ENCODE measurements around the gene EFCAB5.
"Not testable (repeated sequence)": the region's sequence is repeated elsewhere in the genome, so short reads cannot be mapped to it uniquely, and the experiment has no call there.

Gene EFCAB5

GRCh38 chr17:30000755-30001257, 59.4 kb downstream of the EFCAB5 start:
- no peak overlapping the region for H3K4me3 ChIP-seq
- no peak overlapping the region for H3K9ac ChIP-seq (ENCODE audit: insufficient read length)
- H3K36me3 ChIP-seq (ENCODE audit: insufficient read depth, low read length): no peaks in the 10 kb centered on the region
- H3K27ac ChIP-seq: no peak overlapping the region
- no peak for TF ChIP-seq EZH2 (IDR thresholded peaks at IDR 0.05)
- no peak for TF ChIP-seq POLR2AphosphoS5 (IDR thresholded peaks at IDR 0.05; ENCODE audit: borderline replicate concordance, low read depth, low read length)
- no peak for TF ChIP-seq FOXP2 (optimal IDR thresholded peaks at IDR 0.05; ENCODE audit: control extremely low read depth, extremely low read length, insufficient read depth)
- no peak for DNase-seq (ENCODE audit: low read depth, low spot score)
- H3K9me3 ChIP-seq (ENCODE audit: low read depth, low read length): no peaks in the 10 kb centered on the region

DNA sequence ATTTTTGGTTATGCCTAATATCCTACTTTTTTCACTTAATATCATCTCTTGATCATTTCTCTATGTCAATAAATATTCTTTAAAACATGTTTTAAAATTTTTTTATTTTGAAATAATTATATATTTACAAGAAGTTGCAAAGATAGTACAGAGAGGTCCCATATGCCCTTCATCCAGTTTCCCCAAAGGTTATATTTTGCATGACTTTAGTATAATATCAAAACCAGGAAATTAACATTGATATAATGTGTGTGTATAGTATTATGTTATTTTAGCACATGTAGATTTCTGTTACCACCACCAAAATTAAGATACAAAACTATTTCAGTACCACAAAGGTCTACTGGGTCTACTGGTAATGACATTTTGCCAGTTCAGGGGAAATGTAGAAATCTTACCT, 60.7 kb downstream of the EFCAB5 start:
- Histone ChIP-seq H3K27ac (no peak overlapping the region), H3K36me3 (ENCODE audit: insufficient read depth, low read length) (no peaks in the 10 kb centered on the region), H3K4me3 (no peak overlapping the region), H3K9me3 (ENCODE audit: low read depth, low read length) (no peaks in the 10 kb centered on the region), H3K9ac (ENCODE audit: insufficient read length) (no peak overlapping the region)
- DNase-seq (ENCODE audit: low read depth, low spot score): no peak
- TF ChIP-seq FOXP2 (optimal IDR thresholded peaks at IDR 0.05; ENCODE audit: control extremely low read depth, extremely low read length, insufficient read depth) (no peak), POLR2AphosphoS5 (IDR thresholded peaks at IDR 0.05; ENCODE audit: borderline replicate concordance, low read depth, low read length) (no peak), EZH2 (IDR thresholded peaks at IDR 0.05) (no peak)

GRCh38 chr17:30005709-30006320, 64.4 kb downstream of the EFCAB5 start:
- Histone ChIP-seq H3K9ac (ENCODE audit: insufficient read length) (no peak overlapping the region), H3K36me3 (ENCODE audit: insufficient read depth, low read length) (no peaks in the 10 kb centered on the region), H3K27ac (no peak overlapping the region), H3K4me3 (no peak overlapping the region), H3K9me3 (ENCODE audit: low read depth, low read length) (no peaks in the 10 kb centered on the region)
- DNase-seq (ENCODE audit: low read depth, low spot score): no peak
- TF ChIP-seq POLR2AphosphoS5 (IDR thresholded peaks at IDR 0.05; ENCODE audit: borderline replicate concordance, low read depth, low read length) (no peak), EZH2 (IDR thresholded peaks at IDR 0.05) (no peak), FOXP2 (optimal IDR thresholded peaks at IDR 0.05; ENCODE audit: control extremely low read depth, extremely low read length, insufficient read depth) (no peak)

DNA sequence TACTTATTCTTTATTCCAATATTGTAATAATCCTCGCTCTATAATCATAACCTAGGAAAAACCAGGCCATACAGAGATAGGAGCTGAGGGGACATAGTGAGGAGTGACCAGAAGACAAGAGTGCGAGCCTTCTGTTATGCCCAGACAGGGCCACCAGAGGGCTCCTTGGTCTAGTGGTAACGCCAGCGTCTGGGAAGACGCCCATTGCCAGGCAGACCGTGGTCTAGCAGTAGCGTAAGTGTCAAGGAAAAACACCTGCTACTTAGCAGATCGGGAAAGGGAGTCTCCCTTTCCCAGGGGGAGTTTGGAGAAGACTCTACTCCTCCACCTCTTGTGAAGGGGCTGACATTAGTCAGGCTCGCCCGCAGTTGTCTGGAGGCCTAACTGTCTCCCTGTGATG, 70.5 kb downstream of the EFCAB5 start:
- DNase-seq (ENCODE audit: low read depth, low spot score); H3K9ac ChIP-seq (ENCODE audit: insufficient read length); H3K4me3 ChIP-seq; H3K27ac ChIP-seq; H3K9me3 ChIP-seq (ENCODE audit: low read depth, low read length); H3K36me3 ChIP-seq (ENCODE audit: insufficient read depth, low read length): not testable (repeated sequence)

DNA sequence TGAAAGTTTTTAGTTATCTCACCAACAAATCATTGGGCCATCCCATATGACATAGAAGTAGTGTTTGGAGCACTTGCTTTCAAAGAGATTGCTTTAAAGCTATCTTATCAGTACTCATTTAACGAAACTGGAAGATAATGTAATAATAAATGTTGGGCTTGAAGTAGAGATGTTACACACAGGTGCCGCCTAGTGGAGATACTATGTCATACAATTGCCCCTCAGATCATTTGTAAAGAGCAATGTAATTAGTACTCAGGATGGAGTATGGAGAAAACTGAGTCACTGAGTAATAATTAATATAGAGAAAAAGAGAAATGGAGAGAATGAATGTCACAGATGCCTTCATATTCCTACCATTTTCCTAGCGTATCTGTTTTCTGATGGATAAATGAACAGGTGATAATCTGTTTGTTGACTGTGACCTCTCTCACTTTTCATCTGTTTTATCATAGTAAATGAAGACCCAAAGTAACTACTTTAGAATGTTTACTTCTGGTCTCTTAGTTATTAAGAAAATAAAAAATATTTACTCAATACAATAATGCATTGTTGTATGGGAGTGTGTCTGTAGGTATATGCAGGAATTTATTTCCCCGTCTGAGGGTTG, 80.4 kb downstream of the EFCAB5 start:
- H3K4me3 ChIP-seq: no peak overlapping the region
- no peak for DNase-seq (ENCODE audit: low read depth, low spot score)
- H3K9me3 ChIP-seq (ENCODE audit: low read depth, low read length): no peaks in the 10 kb centered on the region
- TF ChIP-seq POLR2AphosphoS5 (IDR thresholded peaks at IDR 0.05; ENCODE audit: borderline replicate concordance, low read depth, low read length): no peak
- TF ChIP-seq FOXP2 (optimal IDR thresholded peaks at IDR 0.05; ENCODE audit: control extremely low read depth, extremely low read length, insufficient read depth): no peak
- no peak overlapping the region for H3K27ac ChIP-seq
- no peak overlapping the region for H3K9ac ChIP-seq (ENCODE audit: insufficient read length)
- H3K36me3 ChIP-seq (ENCODE audit: insufficient read depth, low read length): no peaks in the 10 kb centered on the region

GRCh38 chr17:30025325-30025724, 83.9 kb downstream of the EFCAB5 start:
- not testable (repeated sequence) for H3K36me3 ChIP-seq (ENCODE audit: insufficient read depth, low read length); DNase-seq (ENCODE audit: low read depth, low spot score); H3K9ac ChIP-seq (ENCODE audit: insufficient read length); H3K4me3 ChIP-seq; H3K27ac ChIP-seq; H3K9me3 ChIP-seq (ENCODE audit: low read depth, low read length)

GRCh38 chr17:30027676-30028075, 86.2 kb downstream of the EFCAB5 start:
- TF ChIP-seq EZH2 (IDR thresholded peaks at IDR 0.05) (no peak), POLR2AphosphoS5 (IDR thresholded peaks at IDR 0.05; ENCODE audit: borderline replicate concordance, low read depth, low read length) (no peak), FOXP2 (optimal IDR thresholded peaks at IDR 0.05; ENCODE audit: control extremely low read depth, extremely low read length, insufficient read depth) (no peak)
- no peak overlapping the region for H3K9ac ChIP-seq (ENCODE audit: insufficient read length)
- H3K9me3 ChIP-seq (ENCODE audit: low read depth, low read length): no peaks in the 10 kb centered on the region
- H3K4me3 ChIP-seq: no peak overlapping the region
- H3K36me3 ChIP-seq (ENCODE audit: insufficient read depth, low read length): no peaks in the 10 kb centered on the region
- H3K27ac ChIP-seq: no peak overlapping the region
- DNase-seq (ENCODE audit: low read depth, low spot score): no peak

GRCh38 chr17:30031214-30031869, 89.9 kb downstream of the EFCAB5 start:
- Histone ChIP-seq H3K9ac (ENCODE audit: insufficient read length) (no peak overlapping the region), H3K9me3 (ENCODE audit: low read depth, low read length) (no peaks in the 10 kb centered on the region), H3K36me3 (ENCODE audit: insufficient read depth, low read length) (no peaks in the 10 kb centered on the region), H3K27ac (no peak overlapping the region), H3K4me3 (no peak overlapping the region)
- TF ChIP-seq EZH2 (IDR thresholded peaks at IDR 0.05): no peak
- TF ChIP-seq FOXP2 (optimal IDR thresholded peaks at IDR 0.05; ENCODE audit: control extremely low read depth, extremely low read length, insufficient read depth): no peak
- no peak for TF ChIP-seq POLR2AphosphoS5 (IDR thresholded peaks at IDR 0.05; ENCODE audit: borderline replicate concordance, low read depth, low read length)
- DNase-seq (ENCODE audit: low read depth, low spot score): no peak

GRCh38 chr17:30035369-30035768, 93.9 kb downstream of the EFCAB5 start:
- TF ChIP-seq POLR2AphosphoS5 (IDR thresholded peaks at IDR 0.05; ENCODE audit: borderline replicate concordance, low read depth, low read length): no peak; the same call in 1 of the 2 replicates
- TF ChIP-seq EZH2 (IDR thresholded peaks at IDR 0.05): no peak
- TF ChIP-seq FOXP2 (optimal IDR thresholded peaks at IDR 0.05; ENCODE audit: control extremely low read depth, extremely low read length, insufficient read depth): no peak
- peak; percentile 79 for DNase-seq (ENCODE audit: low read depth, low spot score)
- Histone ChIP-seq H3K27ac (peak overlapping the region; percentile 29), H3K36me3 (ENCODE audit: insufficient read depth, low read length) (no peaks in the 10 kb centered on the region), H3K9me3 (ENCODE audit: low read depth, low read length) (no peaks in the 10 kb centered on the region), H3K4me3 (peak overlapping the region; percentile 14), H3K9ac (ENCODE audit: insufficient read length) (no peak overlapping the region)

Data from SK-N-MC (cell line).